ENCODE results near the gene HAGH. TPM values are rescaled to one million over a fixed set of nuclear protein-coding genes. Genes with fewer than 3 reads are reported as not detected.
"Not testable (repeated sequence)": the region's sequence is repeated elsewhere in the genome, so short reads cannot be mapped to it uniquely, and the experiment has no call there.

Gene HAGH
- total RNA-seq, 1 donor from 2014 or later = 69.1 TPM

- no peak for TF ChIP-seq CTCF (IDR thresholded peaks at IDR 0.05)
- Histone ChIP-seq H3K9me3 (no peaks in the 10 kb centered on the region), H3K4me1 (peaks cover 11% of the 10 kb centered on the region), H3K4me3 (no peak overlapping the region), H3K27me3 (ENCODE audit: low read depth) (no peaks in the 10 kb centered on the region), H3K36me3 (peaks cover 55% of the 10 kb centered on the region), H3K27ac (no peak overlapping the region)
- peak in 1 of 2 donors; percentile 16 for ATAC-seq
- intact Hi-C loops (cut with DNase I) = no loop called here
- peak; percentile 38 for DNase-seq
Measured at GRCh38 chr16:1809281-1809801, 17.3 kb downstream of the HAGH start.

- ATAC-seq (no peak), DNase-seq (peak; percentile 34)
- no peak for TF ChIP-seq CTCF (IDR thresholded peaks at IDR 0.05)
- Histone ChIP-seq H3K27me3 (ENCODE audit: low read depth) (no peaks in the 10 kb centered on the region), H3K36me3 (peaks cover 49% of the 10 kb centered on the region), H3K4me1 (peaks cover 11% of the 10 kb centered on the region), H3K27ac (no peak overlapping the region), H3K9me3 (no peaks in the 10 kb centered on the region), H3K4me3 (no peak overlapping the region)
- intact Hi-C loops (cut with DNase I) = no loop called here
Measured at GRCh38 chr16:1808691-1809090, 17.9 kb downstream of the HAGH start.

- intact Hi-C loops (cut with DNase I) = no loop called here
- DNase-seq (no peak), ATAC-seq (no peak)
Measured at GRCh38 chr16:1807626-1808025, 19.0 kb downstream of the HAGH start.

GRCh38 chr16:1800701-1801100 is 25.9 kb downstream of the HAGH start:
- intact Hi-C loops (cut with DNase I) = no loop called here
- H3K36me3 ChIP-seq = peaks cover 5% of the 10 kb centered on the region
- TF ChIP-seq CTCF (IDR thresholded peaks at IDR 0.05) = no peak
- H3K27ac ChIP-seq = no peak overlapping the region
- ATAC-seq = no peak
- H3K4me3 ChIP-seq = no peak overlapping the region
- peaks cover 6% of the 10 kb centered on the region for H3K9me3 ChIP-seq
- DNase-seq = no peak
- H3K4me1 ChIP-seq = no peaks in the 10 kb centered on the region
- H3K27me3 ChIP-seq (ENCODE audit: low read depth) = no peaks in the 10 kb centered on the region

More at GRCh38 chr16:1807626-1808025, 19.0 kb downstream of the HAGH start:
- Histone ChIP-seq H3K27me3 (ENCODE audit: low read depth) (no peaks in the 10 kb centered on the region), H3K27ac (no peak overlapping the region), H3K36me3 (peaks cover 47% of the 10 kb centered on the region), H3K4me1 (peaks cover 5% of the 10 kb centered on the region), H3K4me3 (no peak overlapping the region), H3K9me3 (no peaks in the 10 kb centered on the region)
- no peak for TF ChIP-seq CTCF (IDR thresholded peaks at IDR 0.05)

- H3K27ac ChIP-seq; DNase-seq; ATAC-seq; intact Hi-C loops (cut with DNase I); H3K27me3 ChIP-seq (ENCODE audit: low read depth); H3K36me3 ChIP-seq; H3K4me1 ChIP-seq; H3K9me3 ChIP-seq; H3K4me3 ChIP-seq: not testable (repeated sequence)
Measured at GRCh38 chr16:1799263-1799662, 27.4 kb downstream of the HAGH start.

GRCh38 chr16:1794908-1795666 is 31.5 kb downstream of the HAGH start:
- ATAC-seq (no peak), DNase-seq (peak; percentile 45)
- peak overlapping the region; percentile 11 for H3K4me3 ChIP-seq
- peaks cover under 1% of the 10 kb centered on the region for H3K36me3 ChIP-seq
- peaks cover 6% of the 10 kb centered on the region for H3K9me3 ChIP-seq
- no peaks in the 10 kb centered on the region for H3K4me1 ChIP-seq
- TF ChIP-seq CTCF (IDR thresholded peaks at IDR 0.05) = no peak
- peak overlapping the region; percentile 46 for H3K27ac ChIP-seq
- no peaks in the 10 kb centered on the region for H3K27me3 ChIP-seq (ENCODE audit: low read depth)
- intact Hi-C loops (cut with DNase I) = no loop called here
